Mesothelial cell of epicardium (in vitro differentiated cells): ENCODE measurements around the gene LITAF. TPM values are rescaled to one million over a fixed set of nuclear protein-coding genes. Genes with fewer than 3 reads are reported as not detected.

Source experiments
- DNase-seq, 2 experiments: peaks; one replicate each; pipeline ENCODE4 v3.0.0; 2021; ENCODE audit warnings: low spot score in 2 of 2; ENCODE audit not compliant: unreplicated experiment in 2 of 2
- H3K27ac Mint-ChIP-seq: 2 replicates; pipeline ENCODE4 v1.8.0; 2021; ENCODE audit warnings: mixed read lengths
- H3K27me3 Mint-ChIP-seq: 2 replicates; pipeline ENCODE4 v1.8.0; 2021; ENCODE audit warnings: low read depth, mixed read lengths
- H3K36me3 Mint-ChIP-seq: 2 replicates; pipeline ENCODE4 v1.8.0; 2021; ENCODE audit warnings: mixed read lengths
- H3K4me1 Mint-ChIP-seq: 2 replicates; pipeline ENCODE4 v1.8.0; 2021; ENCODE audit warnings: mixed read lengths
- H3K4me3 Mint-ChIP-seq: 2 replicates; pipeline ENCODE4 v1.8.0; 2021; ENCODE audit warnings: mild to moderate bottlenecking, moderate library complexity, mixed read lengths
- H3K9me3 Mint-ChIP-seq: 2 replicates; pipeline ENCODE4 v1.8.0; 2021; ENCODE audit warnings: mixed read lengths
- total RNA-seq: library from RNA; stranded (reverse); gene quantifications from 3 replicates; pipeline ENCODE4 v1.2.1, GENCODE V29; 2021
- TF ChIP-seq, protein P1 (sequence below): fragments of 200-600 bp; sonication (generic); IDR thresholded peaks from one replicate; pipeline ENCODE4 v1.5.0; 2021; ENCODE audit warnings: antibody characterized with exemption; ENCODE audit not compliant: unreplicated experiment

LITAF gene
- total RNA-seq, 1 donor from 2014 or later: 60.8 TPM

DNA sequence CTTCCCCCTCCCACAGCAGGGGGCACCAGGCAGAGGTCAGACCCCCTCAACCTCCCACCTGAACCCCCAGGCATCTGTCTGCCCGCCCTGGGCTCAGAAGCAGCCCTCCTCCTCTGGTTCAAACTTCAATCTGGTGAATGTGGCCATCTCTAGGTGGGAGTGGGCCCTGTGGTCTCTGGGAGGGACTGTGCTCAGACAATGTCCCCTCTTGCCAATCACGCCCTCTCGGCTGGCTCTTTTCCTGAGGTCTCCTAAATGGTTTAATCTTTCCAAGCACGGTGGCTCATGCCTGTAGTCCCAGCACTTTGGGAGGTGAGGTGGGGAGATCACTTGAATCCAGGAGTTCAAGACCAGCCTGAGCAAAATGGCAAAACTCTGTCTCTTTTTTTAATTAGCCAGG lies 15.2 kb downstream of the LITAF start:
- TF ChIP-seq, protein P1, sequence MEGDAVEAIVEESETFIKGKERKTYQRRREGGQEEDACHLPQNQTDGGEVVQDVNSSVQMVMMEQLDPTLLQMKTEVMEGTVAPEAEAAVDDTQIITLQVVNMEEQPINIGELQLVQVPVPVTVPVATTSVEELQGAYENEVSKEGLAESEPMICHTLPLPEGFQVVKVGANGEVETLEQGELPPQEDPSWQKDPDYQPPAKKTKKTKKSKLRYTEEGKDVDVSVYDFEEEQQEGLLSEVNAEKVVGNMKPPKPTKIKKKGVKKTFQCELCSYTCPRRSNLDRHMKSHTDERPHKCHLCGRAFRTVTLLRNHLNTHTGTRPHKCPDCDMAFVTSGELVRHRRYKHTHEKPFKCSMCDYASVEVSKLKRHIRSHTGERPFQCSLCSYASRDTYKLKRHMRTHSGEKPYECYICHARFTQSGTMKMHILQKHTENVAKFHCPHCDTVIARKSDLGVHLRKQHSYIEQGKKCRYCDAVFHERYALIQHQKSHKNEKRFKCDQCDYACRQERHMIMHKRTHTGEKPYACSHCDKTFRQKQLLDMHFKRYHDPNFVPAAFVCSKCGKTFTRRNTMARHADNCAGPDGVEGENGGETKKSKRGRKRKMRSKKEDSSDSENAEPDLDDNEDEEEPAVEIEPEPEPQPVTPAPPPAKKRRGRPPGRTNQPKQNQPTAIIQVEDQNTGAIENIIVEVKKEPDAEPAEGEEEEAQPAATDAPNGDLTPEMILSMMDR: no peak
- peak overlapping the region; percentile 28 for H3K27ac Mint-ChIP-seq

DNA sequence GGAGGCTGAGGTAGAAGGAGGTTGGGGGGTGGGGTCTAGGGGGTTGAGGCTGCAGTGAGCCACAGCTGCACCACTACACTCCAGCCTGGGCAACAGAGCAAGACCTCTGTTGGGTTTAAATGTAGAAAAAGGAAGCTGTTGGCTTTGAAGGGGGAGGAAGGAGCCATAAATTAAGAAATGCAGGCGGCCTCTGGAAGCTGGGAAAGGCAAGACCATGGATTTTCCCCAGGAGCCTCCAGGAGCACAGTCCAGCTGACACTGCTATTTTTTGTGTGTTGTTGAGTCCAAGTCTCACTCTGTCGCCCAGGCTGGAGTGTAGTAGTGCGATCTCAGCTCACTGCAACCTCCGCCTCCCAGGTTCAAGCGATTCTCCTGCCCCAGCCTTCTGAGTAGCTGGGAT lies 15.9 kb downstream of the LITAF start:
- TF ChIP-seq, protein P1: no peak
- DNase-seq: no peak
- no peaks in the 10 kb centered on the region for H3K9me3 Mint-ChIP-seq
- H3K27ac Mint-ChIP-seq: no peak overlapping the region
- H3K4me1 Mint-ChIP-seq: no peaks in the 10 kb centered on the region
- peaks cover 9% of the 10 kb centered on the region for H3K36me3 Mint-ChIP-seq
- no peak overlapping the region for H3K4me3 Mint-ChIP-seq
- H3K27me3 Mint-ChIP-seq: no peaks in the 10 kb centered on the region

More for the DNA sequence above, 15.2 kb downstream of the LITAF start:
- no peak overlapping the region for H3K4me3 Mint-ChIP-seq
- no peaks in the 10 kb centered on the region for H3K9me3 Mint-ChIP-seq
- peaks cover 9% of the 10 kb centered on the region for H3K36me3 Mint-ChIP-seq
- H3K27me3 Mint-ChIP-seq: no peaks in the 10 kb centered on the region
- H3K4me1 Mint-ChIP-seq: peaks cover under 1% of the 10 kb centered on the region
- no peak for DNase-seq

DNA sequence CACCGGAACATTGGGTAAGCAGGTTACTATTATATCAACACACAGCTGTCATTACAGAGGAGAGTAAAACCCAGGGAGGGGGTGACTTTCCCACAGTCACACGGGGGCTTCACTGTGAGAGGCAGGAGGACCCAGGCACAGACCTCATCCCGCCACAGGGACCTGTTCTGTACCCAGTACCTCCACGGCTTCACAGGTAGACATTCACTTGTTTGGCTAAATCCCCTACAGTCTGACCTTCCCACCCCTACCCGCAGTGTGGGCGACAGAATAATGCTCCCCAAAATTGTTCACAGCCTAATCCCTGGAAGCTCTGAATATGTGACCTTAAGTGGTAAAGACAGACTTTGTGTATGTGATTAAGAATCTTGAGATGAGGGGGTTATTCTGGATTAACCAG lies 16.5 kb downstream of the LITAF start:
- Mint-ChIP-seq H3K4me3 (no peak overlapping the region), H3K36me3 (peaks cover 9% of the 10 kb centered on the region), H3K27me3 (no peaks in the 10 kb centered on the region), H3K9me3 (no peaks in the 10 kb centered on the region), H3K4me1 (no peaks in the 10 kb centered on the region), H3K27ac (no peak overlapping the region)
- TF ChIP-seq, protein P1: no peak
- no peak for DNase-seq

DNA sequence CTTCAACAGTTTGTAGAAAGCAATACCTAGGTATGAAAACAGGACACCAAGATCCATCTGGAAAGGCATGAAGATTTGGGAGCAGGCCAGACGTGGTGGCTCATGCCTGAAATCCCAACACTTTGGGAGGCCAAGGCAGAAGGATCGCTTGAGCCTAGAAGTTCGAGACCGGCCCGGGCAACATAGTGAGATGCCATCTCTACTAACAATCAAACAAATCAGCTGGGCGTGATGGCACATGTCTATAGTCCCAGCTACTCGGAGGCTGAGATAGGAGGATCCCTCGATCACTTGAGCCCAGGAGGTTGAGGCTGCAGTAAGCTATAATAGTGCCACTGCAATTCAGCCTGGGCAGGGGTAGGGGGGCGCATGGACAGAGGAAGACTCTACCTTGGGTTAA lies 20.3 kb downstream of the LITAF start:
- Mint-ChIP-seq H3K27ac (no peak overlapping the region), H3K27me3 (no peaks in the 10 kb centered on the region), H3K9me3 (no peaks in the 10 kb centered on the region), H3K4me3 (no peak overlapping the region), H3K4me1 (peaks cover 8% of the 10 kb centered on the region), H3K36me3 (peaks cover 4% of the 10 kb centered on the region)
- no peak for DNase-seq
- TF ChIP-seq, protein P1: no peak

DNA sequence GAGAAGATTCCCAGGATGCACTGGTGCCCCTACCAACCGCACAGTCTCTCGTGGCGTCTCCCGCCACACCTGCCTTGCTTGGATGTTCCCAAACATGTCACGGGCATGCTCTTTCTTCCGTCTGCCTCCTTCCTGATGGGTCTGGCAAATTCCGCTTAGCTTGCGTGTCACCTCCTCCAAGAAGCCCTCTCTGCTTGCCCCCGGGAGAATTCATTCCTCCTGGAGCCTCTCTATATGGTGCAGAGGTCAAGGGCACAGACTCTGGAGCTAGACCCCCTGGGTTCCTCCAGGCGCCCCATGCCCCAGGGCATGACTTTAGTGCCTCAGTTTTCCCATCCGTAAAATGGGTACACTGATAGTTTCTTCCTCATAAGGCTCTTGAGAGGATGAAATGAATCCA lies 21.1 kb downstream of the LITAF start:
- peaks cover 4% of the 10 kb centered on the region for H3K36me3 Mint-ChIP-seq
- H3K4me3 Mint-ChIP-seq: no peak overlapping the region
- H3K4me1 Mint-ChIP-seq: peaks cover 15% of the 10 kb centered on the region
- H3K9me3 Mint-ChIP-seq: no peaks in the 10 kb centered on the region
- no peak for DNase-seq
- TF ChIP-seq, protein P1: no peak
- H3K27ac Mint-ChIP-seq: no peak overlapping the region
- H3K27me3 Mint-ChIP-seq: no peaks in the 10 kb centered on the region
